DOHH2 (cell line): ENCODE data around the gene C1orf50.

ENCODE experiments used
- H3F3A ChIP-seq: fragments of 200-600 bp; sonication (generic), shearing (Covaris generic); 2 replicates; pipeline ENCODE4 v1.6.0; 2016; ENCODE audit warnings: antibody characterized with exemption, mild to moderate bottlenecking; ENCODE audit not compliant: control insufficient read depth, insufficient read depth
- H3K27ac ChIP-seq: fragments of 200-600 bp; sonication (generic); 2 replicates; pipeline ENCODE4 v1.5.1; 2014; ENCODE audit warnings: low read depth, mild to moderate bottlenecking, low read length, moderate library complexity
- H3K27me3 ChIP-seq: fragments of 200-600 bp; sonication (generic); 2 replicates; pipeline ENCODE4 v1.6.1; 2014; ENCODE audit warnings: mild to moderate bottlenecking, low read length, mixed read lengths; ENCODE audit not compliant: control insufficient read depth
- H3K36me3 ChIP-seq: fragments of 200-600 bp; sonication (generic); 2 replicates; pipeline ENCODE4 v1.6.1; 2014; ENCODE audit warnings: mild to moderate bottlenecking, low read length, moderate library complexity, mixed read lengths; ENCODE audit not compliant: control insufficient read depth
- H3K4me1 ChIP-seq: fragments of 200-600 bp; sonication (generic); 2 replicates; pipeline ENCODE4 v1.6.1; 2014; ENCODE audit warnings: mild to moderate bottlenecking, low read length, mixed read lengths; ENCODE audit not compliant: control insufficient read depth
- H3K4me2 ChIP-seq: fragments of 200-600 bp; sonication (generic); 2 replicates; pipeline ENCODE4 v1.6.0; 2014; ENCODE audit warnings: mild to moderate bottlenecking, low read length, moderate library complexity
- H3K4me3 ChIP-seq: fragments of 200-600 bp; sonication (generic); 2 replicates; pipeline ENCODE4 v1.5.1; 2014; ENCODE audit warnings: mild to moderate bottlenecking, low read length, mixed read lengths
- H3K79me2 ChIP-seq: fragments of 200-600 bp; sonication (generic); 2 replicates; pipeline ENCODE4 v1.6.1; 2014; ENCODE audit warnings: mild to moderate bottlenecking, low read length, mixed read lengths; ENCODE audit not compliant: control insufficient read depth
- H3K9me2 ChIP-seq: fragments of 200-600 bp; sonication (generic); replicated peaks from 2 replicates; pipeline ENCODE4 v1.6.1; 2014; ENCODE audit warnings: mild to moderate bottlenecking, low read length, mixed read lengths; ENCODE audit not compliant: control insufficient read depth
- H3K9me3 ChIP-seq: fragments of 200-600 bp; sonication (generic); 2 replicates; pipeline ENCODE4 v1.6.1; 2014; ENCODE audit warnings: antibody characterized with exemption, low read length, mixed read lengths; ENCODE audit not compliant: control insufficient read depth, insufficient read depth
- H4K20me1 ChIP-seq: fragments of 200-600 bp; sonication (generic); 2 replicates; pipeline ENCODE4 v1.6.0; 2014; ENCODE audit warnings: low read depth, mild to moderate bottlenecking, antibody characterized with exemption, low read length, moderate library complexity; ENCODE audit not compliant: control insufficient read depth, insufficient read depth
- EZH2phosphoT487 ChIP-seq: fragments of 200-600 bp; sonication (generic); IDR thresholded peaks from 2 replicates; pipeline ENCODE4 v1.6.1; 2017; ENCODE audit warnings: borderline replicate concordance, mild to moderate bottlenecking, antibody characterized with exemption, low read length, moderate library complexity, mixed read lengths
- TF ChIP-seq, protein P1 (sequence below): fragments of 200-600 bp; sonication (generic); IDR thresholded peaks from one replicate; pipeline ENCODE4 v1.5.1; 2014; ENCODE audit warnings: antibody characterized with exemption, mild to moderate bottlenecking, low read depth, low read length; ENCODE audit not compliant: poor library complexity, severe bottlenecking

Gene C1orf50

DNA sequence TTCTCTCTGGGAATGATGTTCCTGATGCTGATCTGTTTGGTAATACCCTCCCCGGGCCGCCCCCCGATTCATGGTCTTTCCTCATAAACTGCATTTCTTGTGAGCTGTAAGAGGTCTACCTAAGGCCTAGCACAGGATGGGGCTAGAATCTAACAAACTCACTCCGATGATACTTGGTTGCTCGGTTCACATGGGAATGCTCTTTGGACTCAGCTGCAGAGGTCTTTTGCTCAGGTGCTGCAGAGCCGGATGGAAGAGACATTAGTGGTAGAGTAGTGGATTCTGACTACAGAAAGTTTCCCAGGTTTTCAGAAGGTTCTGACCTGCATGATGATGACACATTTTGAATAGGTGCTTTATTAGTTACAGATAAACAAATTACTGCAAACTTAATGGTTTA lies 9.5 kb downstream of the C1orf50 start:
- Histone ChIP-seq H3K4me3 (no peak overlapping the region), H3K79me2 (peaks cover 13% of the 10 kb centered on the region), H3K9me2 (no peaks in the 10 kb centered on the region), H3K4me1 (no peaks in the 10 kb centered on the region), H3K27ac (no peak overlapping the region), H3F3A (no peaks in the 10 kb centered on the region), H3K27me3 (no peaks in the 10 kb centered on the region), H3K36me3 (peaks cover 66% of the 10 kb centered on the region), H3K4me2 (no peak overlapping the region), H3K9me3 (no peaks in the 10 kb centered on the region), H4K20me1 (no peaks in the 10 kb centered on the region)
- TF ChIP-seq EZH2phosphoT487: no peak
- TF ChIP-seq, protein P1, sequence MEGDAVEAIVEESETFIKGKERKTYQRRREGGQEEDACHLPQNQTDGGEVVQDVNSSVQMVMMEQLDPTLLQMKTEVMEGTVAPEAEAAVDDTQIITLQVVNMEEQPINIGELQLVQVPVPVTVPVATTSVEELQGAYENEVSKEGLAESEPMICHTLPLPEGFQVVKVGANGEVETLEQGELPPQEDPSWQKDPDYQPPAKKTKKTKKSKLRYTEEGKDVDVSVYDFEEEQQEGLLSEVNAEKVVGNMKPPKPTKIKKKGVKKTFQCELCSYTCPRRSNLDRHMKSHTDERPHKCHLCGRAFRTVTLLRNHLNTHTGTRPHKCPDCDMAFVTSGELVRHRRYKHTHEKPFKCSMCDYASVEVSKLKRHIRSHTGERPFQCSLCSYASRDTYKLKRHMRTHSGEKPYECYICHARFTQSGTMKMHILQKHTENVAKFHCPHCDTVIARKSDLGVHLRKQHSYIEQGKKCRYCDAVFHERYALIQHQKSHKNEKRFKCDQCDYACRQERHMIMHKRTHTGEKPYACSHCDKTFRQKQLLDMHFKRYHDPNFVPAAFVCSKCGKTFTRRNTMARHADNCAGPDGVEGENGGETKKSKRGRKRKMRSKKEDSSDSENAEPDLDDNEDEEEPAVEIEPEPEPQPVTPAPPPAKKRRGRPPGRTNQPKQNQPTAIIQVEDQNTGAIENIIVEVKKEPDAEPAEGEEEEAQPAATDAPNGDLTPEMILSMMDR: no peak

GRCh38 chr1:42777852-42778251 lies 10.8 kb downstream of the C1orf50 start:
- Histone ChIP-seq H3K36me3 (peaks cover 64% of the 10 kb centered on the region), H3K9me3 (no peaks in the 10 kb centered on the region), H3K4me3 (no peak overlapping the region), H3K4me1 (no peaks in the 10 kb centered on the region), H3K27me3 (no peaks in the 10 kb centered on the region), H3K9me2 (no peaks in the 10 kb centered on the region), H3K79me2 (0 out of 2 replicates have a peak, but pooled peaks cover 3% of the 10 kb centered on the region), H3K27ac (no peak overlapping the region), H3K4me2 (no peak overlapping the region), H4K20me1 (no peaks in the 10 kb centered on the region), H3F3A (no peaks in the 10 kb centered on the region)
- no peak for TF ChIP-seq EZH2phosphoT487
- TF ChIP-seq, protein P1: peak; percentile 83

DNA sequence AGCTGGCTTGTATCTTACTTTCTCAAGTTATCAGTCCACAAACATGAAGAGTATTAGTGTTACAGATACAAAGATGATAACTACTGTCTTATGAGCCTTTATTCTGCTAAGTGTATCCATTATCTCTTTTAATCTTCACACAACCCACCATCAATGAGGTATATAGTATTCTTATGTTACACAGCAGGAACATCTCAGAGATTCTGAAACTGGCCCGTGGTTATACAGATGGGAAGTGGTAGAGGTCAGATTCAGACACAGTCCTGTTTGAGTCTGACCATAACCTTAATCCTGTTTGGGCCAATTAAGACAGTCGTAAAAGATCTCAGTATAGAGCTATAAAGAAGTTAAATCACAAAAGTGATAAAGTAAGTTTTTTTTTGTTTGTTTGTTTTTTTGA lies 12.7 kb downstream of the C1orf50 start:
- no peaks in the 10 kb centered on the region for H3K9me2 ChIP-seq
- H3K4me3 ChIP-seq: no peak overlapping the region
- no peaks in the 10 kb centered on the region for H3F3A ChIP-seq
- TF ChIP-seq, protein P1: no peak
- TF ChIP-seq EZH2phosphoT487: no peak
- H3K27ac ChIP-seq: no peak overlapping the region
- H3K79me2 ChIP-seq: no peaks in the 10 kb centered on the region
- H3K27me3 ChIP-seq: no peaks in the 10 kb centered on the region
- no peaks in the 10 kb centered on the region for H4K20me1 ChIP-seq
- no peak overlapping the region for H3K4me2 ChIP-seq
- no peaks in the 10 kb centered on the region for H3K4me1 ChIP-seq
- no peaks in the 10 kb centered on the region for H3K9me3 ChIP-seq
- peaks cover 54% of the 10 kb centered on the region for H3K36me3 ChIP-seq

GRCh38 chr1:42780176-42780575 lies 13.1 kb downstream of the C1orf50 start:
- Histone ChIP-seq H4K20me1 (no peaks in the 10 kb centered on the region), H3K27ac (no peak overlapping the region), H3K36me3 (peaks cover 49% of the 10 kb centered on the region), H3K4me2 (no peak overlapping the region), H3F3A (no peaks in the 10 kb centered on the region), H3K4me1 (no peaks in the 10 kb centered on the region), H3K9me2 (no peaks in the 10 kb centered on the region), H3K9me3 (no peaks in the 10 kb centered on the region), H3K4me3 (no peak overlapping the region), H3K27me3 (no peaks in the 10 kb centered on the region), H3K79me2 (no peaks in the 10 kb centered on the region)
- no peak for TF ChIP-seq EZH2phosphoT487
- TF ChIP-seq, protein P1: no peak
